ENCODE measurements around the gene TATDN2. TPM values are rescaled to one million over a fixed set of nuclear protein-coding genes. Genes with fewer than 3 reads are reported as not detected.

Gene TATDN2
- total and polyA plus RNA-seq, 2 donors from 2014 or later = 15.5 to 31.8 TPM

GRCh38 chr3:10213156-10213792 lies 35.0 kb upstream of the TATDN2 start:
- H3K9me3 ChIP-seq (ENCODE audit: control insufficient read depth in 2 of 3, insufficient read depth in 1 of 3, low read length in 3 of 3) = no peaks in the 10 kb centered on the region
- H3K4me1 ChIP-seq (ENCODE audit: control insufficient read depth in 2 of 3, insufficient read depth in 2 of 3, low read depth in 1 of 3, low read length in 3 of 3) = no peaks in the 10 kb centered on the region
- no peaks in the 10 kb centered on the region for H3K36me3 ChIP-seq (ENCODE audit: control insufficient read depth in 2 of 3, insufficient read depth in 3 of 3, low read length in 3 of 3)
- no peak for FAIRE-seq
- DNase-seq = no peak
- H3K9ac ChIP-seq (ENCODE audit: low read length in 3 of 3) = no peak overlapping the region
- intact Hi-C loops (cut with DNase I) = no loop called here
- no peak overlapping the region for H3K4me3 ChIP-seq (ENCODE audit: low read length in 3 of 3)
- H3K27ac ChIP-seq (ENCODE audit: low read depth in 2 of 2, low read length in 2 of 2) = no peak overlapping the region
- no peak for TF ChIP-seq CTCF (IDR thresholded peaks at IDR 0.05; ENCODE audit: borderline replicate concordance, extremely low read depth, insufficient read depth)
- no peaks in the 10 kb centered on the region for H3K27me3 ChIP-seq (ENCODE audit: control insufficient read depth, insufficient read depth, low read length)

- H3K4me1 ChIP-seq (ENCODE audit: control insufficient read depth in 2 of 3, insufficient read depth in 2 of 3, low read depth in 1 of 3, low read length in 3 of 3) = no peaks in the 10 kb centered on the region
- H3K27me3 ChIP-seq (ENCODE audit: control insufficient read depth, insufficient read depth, low read length) = no peaks in the 10 kb centered on the region
- intact Hi-C loops (cut with DNase I) = no loop called here
- no peak overlapping the region for H3K9ac ChIP-seq (ENCODE audit: low read length in 3 of 3)
- no peaks in the 10 kb centered on the region for H3K9me3 ChIP-seq (ENCODE audit: control insufficient read depth in 2 of 3, insufficient read depth in 1 of 3, low read length in 3 of 3)
- no peak overlapping the region for H3K27ac ChIP-seq (ENCODE audit: low read depth in 2 of 2, low read length in 2 of 2)
- no peak for DNase-seq
- no peaks in the 10 kb centered on the region for H3K36me3 ChIP-seq (ENCODE audit: control insufficient read depth in 2 of 3, insufficient read depth in 3 of 3, low read length in 3 of 3)
- TF ChIP-seq CTCF (IDR thresholded peaks at IDR 0.05; ENCODE audit: borderline replicate concordance, extremely low read depth, insufficient read depth) = no peak
- no peak overlapping the region for H3K4me3 ChIP-seq (ENCODE audit: low read length in 3 of 3)
- FAIRE-seq = no peak
Measured at GRCh38 chr3:10215578-10216368, 32.5 kb upstream of the TATDN2 start.

GRCh38 chr3:10217359-10217758 lies 30.9 kb upstream of the TATDN2 start:
- Histone ChIP-seq H3K27me3 (ENCODE audit: control insufficient read depth, insufficient read depth, low read length) (no peaks in the 10 kb centered on the region), H3K9me3 (ENCODE audit: control insufficient read depth in 2 of 3, insufficient read depth in 1 of 3, low read length in 3 of 3) (no peaks in the 10 kb centered on the region), H3K9ac (ENCODE audit: low read length in 3 of 3) (no peak overlapping the region), H3K36me3 (ENCODE audit: control insufficient read depth in 2 of 3, insufficient read depth in 3 of 3, low read length in 3 of 3) (no peaks in the 10 kb centered on the region), H3K4me3 (ENCODE audit: low read length in 3 of 3) (no peak overlapping the region), H3K27ac (ENCODE audit: low read depth in 2 of 2, low read length in 2 of 2) (no peak overlapping the region), H3K4me1 (ENCODE audit: control insufficient read depth in 2 of 3, insufficient read depth in 2 of 3, low read depth in 1 of 3, low read length in 3 of 3) (no peaks in the 10 kb centered on the region)
- intact Hi-C loops (cut with DNase I) = no loop called here
- TF ChIP-seq CTCF (IDR thresholded peaks at IDR 0.05; ENCODE audit: borderline replicate concordance, extremely low read depth, insufficient read depth) = no peak
- DNase-seq = no peak
- FAIRE-seq = no peak

All from kidney (tissue), 14 donors.